Ecto neural progenitor cell (in vitro differentiated cells): ENCODE measurements around the gene NHS.

Source experiments
- DNase-seq: peaks from one replicate; pipeline ENCODE4 v3.0.0-alpha.2; 2018; ENCODE audit warnings: low spot score

The NHS gene

DNA sequence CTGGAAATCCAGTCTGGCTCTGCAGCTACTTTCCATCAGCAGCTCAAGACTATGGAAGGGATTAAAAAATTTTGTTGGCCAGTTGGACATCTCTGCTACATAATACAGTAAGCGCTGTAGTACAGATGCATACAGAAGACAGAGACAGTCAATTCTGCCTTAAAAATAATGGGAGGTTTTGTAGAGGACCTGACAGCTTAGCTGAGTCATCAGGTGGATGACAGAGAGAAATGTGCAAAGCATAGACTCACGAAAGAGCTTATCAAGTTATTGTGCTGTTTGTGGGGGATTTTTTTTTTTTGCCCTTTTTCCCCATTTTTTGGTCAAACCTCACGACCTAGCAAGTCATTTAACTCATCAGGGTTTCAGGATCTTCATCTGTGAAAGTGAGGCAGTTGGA, 213.3 kb downstream of the NHS start:
- no peak for DNase-seq

GRCh38 chrX:17590892-17591740, 216.1 kb downstream of the NHS start:
- DNase-seq: peak; percentile 60

GRCh38 chrX:17591741-17592110, 216.7 kb downstream of the NHS start:
- no peak for DNase-seq

GRCh38 chrX:17592117-17592516, 217.1 kb downstream of the NHS start:
- no peak for DNase-seq

DNA sequence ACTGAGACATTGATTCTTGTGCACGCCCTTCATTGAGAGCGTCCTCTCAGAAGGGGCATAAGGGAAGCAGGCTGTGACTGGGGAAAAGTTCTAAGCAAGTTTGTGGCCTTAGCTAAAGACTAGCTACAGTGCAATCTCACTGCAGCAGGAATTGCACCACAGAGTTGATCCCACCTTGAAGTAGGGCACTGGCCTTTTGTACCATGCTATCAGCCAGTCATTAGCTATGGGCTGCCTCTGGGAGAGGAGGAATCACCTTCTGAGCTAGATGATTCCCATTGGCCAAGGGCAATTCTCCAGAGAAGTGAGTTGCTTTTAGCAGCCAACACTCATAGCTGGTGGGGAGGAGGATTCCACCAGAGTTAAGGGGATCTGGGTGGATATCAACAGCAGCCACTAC, 219.7 kb downstream of the NHS start:
- no peak for DNase-seq

DNA sequence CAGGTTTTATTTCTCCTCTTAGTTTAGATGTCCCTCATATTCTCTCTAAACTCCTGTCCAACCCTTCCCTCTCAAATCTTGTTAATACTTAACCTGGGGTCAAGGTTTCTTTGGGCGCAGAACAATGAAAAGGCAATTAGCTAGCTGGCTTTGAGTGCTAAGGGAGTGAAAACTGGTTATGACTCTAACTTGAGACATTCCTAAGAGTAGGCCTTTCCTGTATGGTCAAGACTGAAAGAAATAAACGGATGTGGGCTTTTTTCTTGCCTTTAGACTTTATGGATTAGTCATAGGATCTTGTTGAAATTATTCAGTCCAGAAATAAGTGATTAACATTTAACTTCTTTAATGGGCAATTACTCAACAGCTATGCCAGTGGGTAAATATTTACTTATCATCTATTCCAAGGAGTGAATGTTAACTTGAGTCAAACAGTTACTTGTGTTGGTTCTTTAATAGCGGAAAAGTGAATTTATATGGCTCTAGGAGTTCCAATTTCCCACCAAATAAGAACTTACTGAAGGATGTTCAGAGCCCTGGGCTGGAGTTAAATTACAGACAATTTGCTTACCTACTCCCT, 220.5 kb downstream of the NHS start:
- DNase-seq: no peak

GRCh38 chrX:17596061-17596460, 221.1 kb downstream of the NHS start:
- no peak for DNase-seq

DNA sequence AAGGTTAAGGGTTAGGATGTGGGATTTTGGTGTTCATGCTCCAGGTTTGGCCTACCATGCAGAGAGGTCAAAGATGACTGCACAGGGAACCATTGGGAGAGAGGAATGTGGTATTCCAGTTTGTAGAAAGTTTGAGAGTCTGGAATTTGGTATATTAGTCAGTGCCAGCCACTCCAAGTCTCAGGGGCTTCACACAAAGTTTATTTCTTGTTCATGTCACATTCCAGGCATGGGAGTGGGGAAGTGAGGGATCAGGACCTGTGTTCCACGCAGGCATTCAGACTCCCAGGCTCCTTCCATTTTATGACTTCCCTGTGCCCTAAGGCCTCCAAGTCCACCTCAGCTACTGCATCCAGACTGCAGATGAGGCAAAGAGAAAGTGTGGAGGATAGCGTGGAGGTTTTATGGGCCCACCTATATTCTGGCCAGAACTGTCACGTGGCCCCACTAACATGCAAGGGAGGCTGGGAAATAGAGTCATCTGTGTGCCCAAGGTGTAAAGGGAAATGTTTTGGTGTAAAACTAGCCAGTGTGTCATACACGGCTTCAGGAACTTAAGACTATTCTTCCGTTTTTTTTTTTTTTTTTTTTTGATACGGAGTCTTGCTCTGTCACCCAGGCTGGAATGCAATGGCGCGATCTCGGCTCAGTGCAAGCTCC, 221.7 kb downstream of the NHS start:
- no peak for DNase-seq

DNA sequence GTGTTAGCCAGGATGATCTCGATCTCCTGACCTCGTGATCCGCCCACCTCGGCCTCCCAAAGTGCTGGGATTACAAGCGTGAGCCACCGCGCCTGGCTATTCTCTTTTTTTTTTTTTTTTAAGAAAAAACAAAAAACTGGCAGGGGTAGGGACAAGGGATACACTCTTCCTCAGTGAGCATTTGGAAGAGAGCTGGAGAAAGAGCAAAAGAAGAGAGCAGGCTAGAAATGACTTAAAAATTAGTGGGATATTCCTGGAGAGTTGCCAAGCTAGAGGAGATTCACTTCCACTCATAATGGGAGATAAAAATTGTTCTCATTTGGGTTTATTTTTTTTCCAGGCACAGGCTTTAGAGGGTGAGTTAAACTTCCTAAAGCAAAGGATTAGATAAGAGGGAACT, 222.3 kb downstream of the NHS start:
- no peak for DNase-seq

GRCh38 chrX:17597836-17598439, 222.9 kb downstream of the NHS start:
- no peak for DNase-seq

DNA sequence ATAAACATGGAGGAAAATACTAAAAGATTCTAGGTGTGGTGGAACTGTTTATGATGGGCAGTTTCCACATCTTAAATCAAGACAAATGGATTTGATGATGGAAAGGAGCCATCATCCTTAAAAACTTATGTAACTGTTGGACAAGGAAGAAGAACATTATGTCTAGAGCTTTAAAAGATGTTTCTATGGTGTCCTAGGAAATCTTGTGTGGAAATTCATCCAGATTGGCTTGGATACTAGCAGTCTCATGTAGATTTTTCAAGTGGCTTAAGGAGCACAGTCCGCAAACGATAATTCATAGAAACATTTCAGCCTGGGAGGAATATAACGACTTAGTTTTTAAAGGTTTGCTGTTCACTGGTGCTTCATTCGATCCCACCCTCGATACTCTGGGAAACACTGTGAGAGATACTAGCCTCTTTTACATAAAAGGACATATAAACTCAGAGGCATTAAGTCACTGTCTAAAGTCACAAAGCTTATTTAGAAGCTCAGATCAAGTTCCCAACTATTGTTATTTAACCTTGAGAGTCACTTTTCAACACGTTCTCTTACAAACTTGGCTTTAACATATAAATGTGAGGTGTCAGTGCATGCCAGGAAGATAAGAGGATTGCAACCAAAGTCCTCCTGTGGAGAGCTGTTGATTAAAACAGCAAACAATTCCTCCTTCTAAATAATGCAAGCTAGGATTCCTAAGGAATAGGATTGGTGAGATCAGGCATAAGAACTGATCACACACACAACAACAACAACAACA, 226.6 kb downstream of the NHS start:
- no peak for DNase-seq

DNA sequence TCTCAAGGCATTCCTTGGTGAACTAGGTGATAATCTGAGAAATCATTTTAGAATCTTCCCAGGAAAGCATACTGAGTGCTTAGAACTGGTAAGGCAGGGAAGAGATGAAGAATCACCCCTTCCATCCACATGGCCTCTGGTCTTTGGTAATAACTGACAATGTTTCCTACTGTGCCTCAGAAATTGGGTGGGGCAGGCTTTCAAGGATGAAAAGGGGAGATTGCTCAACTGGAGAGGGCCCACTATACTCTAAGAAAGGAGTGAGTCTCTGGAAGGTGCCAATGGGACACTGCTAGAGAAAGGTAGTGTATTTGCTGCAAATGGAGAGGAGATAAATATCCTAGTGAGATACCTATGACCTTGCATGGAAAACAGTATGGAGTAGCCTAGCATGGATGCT, 227.2 kb downstream of the NHS start:
- no peak for DNase-seq

DNA sequence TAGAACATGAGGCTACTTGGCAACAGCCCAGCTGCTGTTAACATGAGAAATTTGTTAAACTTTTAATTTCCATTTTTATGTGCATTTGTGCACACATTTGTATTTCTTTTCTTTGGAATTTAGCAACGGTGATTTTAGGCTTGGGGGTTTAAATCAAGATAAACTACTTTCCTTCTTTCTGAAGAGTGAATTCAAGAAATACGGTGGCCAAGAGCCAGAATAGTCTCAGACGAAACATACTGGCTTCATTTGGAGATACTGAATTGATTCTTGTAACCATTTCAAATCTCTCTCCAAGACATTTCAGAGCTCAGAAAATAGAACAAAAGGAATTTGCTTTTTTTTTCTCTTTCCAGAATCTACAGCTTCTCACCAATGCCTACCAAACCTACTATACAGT, 228.2 kb downstream of the NHS start:
- DNase-seq: no peak

DNA sequence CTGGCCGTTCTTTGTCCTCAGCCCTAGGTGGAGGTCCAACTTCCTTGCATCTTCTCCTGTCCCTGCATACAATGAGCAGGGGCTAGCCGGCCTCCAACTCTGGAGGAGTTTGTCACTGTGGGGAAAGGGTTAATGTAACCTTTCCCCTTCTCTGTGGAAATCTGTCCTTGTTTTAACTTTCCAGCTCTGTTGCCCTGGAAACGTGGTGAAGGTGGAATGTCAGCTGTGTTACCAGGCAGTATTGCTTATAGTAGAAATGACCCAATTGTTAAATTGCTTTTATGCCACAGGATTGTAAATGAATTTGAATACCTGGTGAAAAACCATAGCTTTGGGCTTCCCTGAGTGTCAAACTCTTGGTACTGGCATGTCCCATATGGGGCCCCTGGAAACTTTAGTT, 230.7 kb downstream of the NHS start:
- DNase-seq: no peak

GRCh38 chrX:17606231-17606630, 231.2 kb downstream of the NHS start:
- DNase-seq: no peak

- DNase-seq: no peak
Measured at GRCh38 chrX:17608888-17609287, 233.9 kb downstream of the NHS start.

GRCh38 chrX:17610788-17611187, 235.8 kb downstream of the NHS start:
- DNase-seq: no peak

DNA sequence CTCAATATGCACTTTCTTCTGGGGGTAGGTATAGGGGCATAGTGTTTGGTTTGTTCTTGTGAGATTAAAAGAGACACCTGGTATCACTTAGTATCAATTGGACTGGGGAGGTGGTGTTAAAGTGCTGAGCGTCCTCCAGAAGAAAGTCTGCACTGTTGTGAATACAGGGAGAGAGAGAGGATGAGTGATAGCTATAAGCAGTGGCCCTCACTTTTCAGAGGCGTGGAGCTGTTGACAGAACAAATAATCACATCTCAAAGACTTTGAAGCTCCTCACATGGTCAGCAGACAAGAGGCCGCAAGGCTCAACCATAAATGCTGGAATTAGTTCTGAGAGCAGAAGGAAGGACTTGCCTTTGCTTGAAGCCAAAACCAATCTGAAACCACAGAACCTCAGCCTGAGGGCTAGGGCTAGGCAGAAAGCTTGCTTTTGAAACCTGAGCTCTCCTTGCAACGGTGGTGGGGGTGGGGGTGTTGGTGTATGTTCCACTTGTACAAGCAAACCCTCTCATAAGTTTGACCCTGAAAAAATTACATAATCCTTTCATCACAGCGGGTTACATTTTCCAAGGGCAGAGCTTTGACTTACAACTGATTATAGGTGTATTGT, 239.1 kb downstream of the NHS start:
- no peak for DNase-seq

DNA sequence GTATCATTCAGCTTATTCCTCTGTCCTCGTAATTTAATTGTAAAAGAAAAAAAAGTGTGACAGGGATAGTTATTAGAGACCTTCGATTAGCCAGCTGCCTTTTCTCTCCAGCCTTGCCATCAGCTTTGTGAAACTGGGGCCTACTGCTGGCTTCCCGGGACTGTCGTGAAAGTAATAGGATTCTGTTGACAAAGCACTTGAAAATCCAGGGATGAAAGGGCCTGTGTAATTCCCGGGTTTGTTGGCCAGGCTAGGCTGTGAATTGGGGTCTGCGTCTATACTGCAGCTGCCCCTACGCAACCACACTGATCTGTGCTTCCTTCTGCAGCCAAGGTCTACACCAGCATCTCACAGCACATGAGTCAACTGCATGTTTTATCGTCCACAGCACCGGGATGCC, 241.9 kb downstream of the NHS start:
- no peak for DNase-seq

- no peak for DNase-seq
Measured at GRCh38 chrX:17617806-17618205, 242.8 kb downstream of the NHS start.

- no peak for DNase-seq
Measured at GRCh38 chrX:17621566-17622270, 246.7 kb downstream of the NHS start.
